Stimulated activated naive CD8-positive, alpha-beta T cell treated with anti-CD3 and anti-CD28 coated beads, Interleukin-15, Interleukin-2, amounts not matched to agents 100 ng/mL and 50 ng/mL, for 24 hours (primary cell): Measurements from ENCODE around the gene TSEN54.

Experiments
- H3K27ac Mint-ChIP-seq: one replicate; pipeline ENCODE4 v1.8.0; 2021; ENCODE audit warnings: mild to moderate bottlenecking, mixed read lengths
- H3K27me3 Mint-ChIP-seq: one replicate; pipeline ENCODE4 v1.8.0; 2021; ENCODE audit warnings: mixed read lengths
- H3K36me3 Mint-ChIP-seq: one replicate; pipeline ENCODE4 v1.8.0; 2021; ENCODE audit warnings: low read depth, mixed read lengths
- H3K4me1 Mint-ChIP-seq: one replicate; pipeline ENCODE4 v1.8.0; 2021; ENCODE audit warnings: low read depth, mixed read lengths
- H3K4me3 Mint-ChIP-seq: one replicate; pipeline ENCODE4 v1.8.0; 2021; ENCODE audit warnings: mild to moderate bottlenecking, mixed read lengths
- H3K9me3 Mint-ChIP-seq: one replicate; pipeline ENCODE4 v1.8.0; 2021; ENCODE audit warnings: mixed read lengths

Gene TSEN54

GRCh38 chr17:75481194-75482068 is 34.9 kb upstream of the TSEN54 start:
- no peak overlapping the region for H3K27ac Mint-ChIP-seq
- peaks cover 4% of the 10 kb centered on the region for H3K36me3 Mint-ChIP-seq
- H3K9me3 Mint-ChIP-seq, result no peaks in the 10 kb centered on the region
- H3K4me1 Mint-ChIP-seq, result peaks cover 2% of the 10 kb centered on the region
- no peak overlapping the region for H3K4me3 Mint-ChIP-seq
- H3K27me3 Mint-ChIP-seq, result no peaks in the 10 kb centered on the region

DNA sequence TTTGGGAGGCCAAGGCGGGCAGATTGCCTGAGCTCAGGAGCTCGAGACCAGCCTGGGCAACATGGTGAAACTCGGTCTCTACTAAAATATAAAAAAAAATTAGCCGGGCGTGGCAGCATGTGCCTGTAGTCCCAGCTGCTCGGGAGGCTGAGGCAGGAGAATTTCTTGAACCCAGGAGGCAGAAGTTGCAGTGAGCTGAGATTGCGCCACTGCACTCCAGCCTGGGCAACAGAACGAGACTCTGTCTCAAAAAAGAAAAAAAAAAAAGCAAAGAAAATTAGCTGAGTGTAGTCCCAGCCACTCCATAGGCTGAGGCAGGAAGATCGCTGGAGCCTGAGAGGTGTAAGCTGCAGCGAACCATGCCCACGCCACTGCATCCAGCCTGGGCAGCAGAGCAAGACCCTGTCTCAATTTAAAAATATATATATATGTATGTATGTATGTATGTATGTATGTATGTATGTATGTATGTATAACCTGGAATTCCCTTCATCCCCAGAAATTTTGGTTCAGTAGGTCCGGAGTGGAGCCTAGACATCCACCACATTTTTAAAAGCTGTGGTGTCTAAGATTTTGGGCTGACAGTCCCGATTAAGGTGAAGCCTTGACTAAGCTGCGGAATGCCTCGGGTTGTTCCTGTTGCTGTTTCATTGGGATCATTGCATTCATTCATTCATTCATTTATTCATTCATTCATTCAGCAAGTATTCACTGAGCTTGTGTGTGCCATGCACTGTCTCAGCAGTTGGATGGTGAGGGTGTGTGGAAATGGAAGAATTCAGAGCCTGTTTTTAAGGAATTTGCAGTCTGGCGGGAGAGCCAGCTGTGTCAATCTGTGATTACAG is 34.0 kb upstream of the TSEN54 start:
- Mint-ChIP-seq H3K27ac (no peak overlapping the region), H3K4me3 (no peak overlapping the region), H3K36me3 (peaks cover 9% of the 10 kb centered on the region), H3K9me3 (no peaks in the 10 kb centered on the region), H3K4me1 (peaks cover 11% of the 10 kb centered on the region), H3K27me3 (no peaks in the 10 kb centered on the region)

DNA sequence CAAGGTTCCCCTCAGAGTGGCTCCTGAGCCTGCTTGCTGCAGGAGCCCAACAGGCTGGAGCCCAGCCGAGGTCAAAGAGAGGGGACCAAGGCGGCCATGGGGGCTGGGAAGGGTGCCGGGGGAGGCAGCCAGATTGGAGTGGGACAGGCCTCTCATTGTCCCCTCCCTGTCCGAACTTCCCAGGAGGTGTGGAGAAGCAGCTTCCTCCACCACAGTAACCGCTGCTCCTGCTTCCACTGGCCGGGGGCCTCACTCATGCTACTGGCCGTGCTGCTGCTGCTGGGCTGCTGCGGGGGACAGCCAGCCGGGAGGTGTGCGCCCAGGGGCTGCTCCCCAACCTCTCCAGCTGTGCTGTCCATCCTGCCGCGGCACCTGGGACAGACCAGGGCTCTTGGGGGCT is 30.6 kb upstream of the TSEN54 start:
- no peaks in the 10 kb centered on the region for H3K27me3 Mint-ChIP-seq
- no peaks in the 10 kb centered on the region for H3K9me3 Mint-ChIP-seq
- peaks cover 9% of the 10 kb centered on the region for H3K36me3 Mint-ChIP-seq
- no peak overlapping the region for H3K27ac Mint-ChIP-seq
- H3K4me3 Mint-ChIP-seq, result no peak overlapping the region
- peaks cover 23% of the 10 kb centered on the region for H3K4me1 Mint-ChIP-seq

GRCh38 chr17:75486151-75486550 is 30.2 kb upstream of the TSEN54 start:
- Mint-ChIP-seq H3K4me1 (peaks cover 23% of the 10 kb centered on the region), H3K4me3 (no peak overlapping the region), H3K27ac (peak overlapping the region; percentile 52), H3K9me3 (no peaks in the 10 kb centered on the region), H3K27me3 (no peaks in the 10 kb centered on the region), H3K36me3 (peaks cover 9% of the 10 kb centered on the region)

DNA sequence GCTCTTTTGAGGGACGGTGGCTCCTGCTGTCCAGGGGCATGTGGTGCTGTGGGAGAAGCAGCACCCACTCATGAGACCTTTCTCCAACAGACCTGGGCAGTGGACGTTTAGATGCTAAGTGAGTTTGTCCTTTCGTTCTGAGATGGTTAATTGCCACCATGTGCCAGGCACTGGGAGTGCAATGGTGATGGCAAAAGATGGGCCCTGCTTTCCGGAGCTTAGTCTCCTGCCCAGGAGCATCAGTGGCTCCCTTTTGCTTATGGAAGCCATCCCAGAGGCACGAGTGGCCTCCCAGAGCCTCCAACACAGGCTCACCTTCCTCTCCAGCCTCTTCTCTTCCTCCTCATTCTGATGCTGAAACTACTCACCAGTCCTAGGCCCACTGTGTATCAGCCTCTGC is 29.4 kb upstream of the TSEN54 start:
- H3K4me1 Mint-ChIP-seq, result peaks cover 23% of the 10 kb centered on the region
- H3K4me3 Mint-ChIP-seq, result no peak overlapping the region
- H3K27ac Mint-ChIP-seq, result peak overlapping the region; percentile 90
- peaks cover 9% of the 10 kb centered on the region for H3K36me3 Mint-ChIP-seq
- H3K27me3 Mint-ChIP-seq, result no peaks in the 10 kb centered on the region
- H3K9me3 Mint-ChIP-seq, result no peaks in the 10 kb centered on the region

- peak overlapping the region; percentile 90 for H3K27ac Mint-ChIP-seq
- no peaks in the 10 kb centered on the region for H3K27me3 Mint-ChIP-seq
- no peaks in the 10 kb centered on the region for H3K9me3 Mint-ChIP-seq
- H3K36me3 Mint-ChIP-seq, result peaks cover 9% of the 10 kb centered on the region
- H3K4me1 Mint-ChIP-seq, result peaks cover 23% of the 10 kb centered on the region
- peak overlapping the region; percentile 30 for H3K4me3 Mint-ChIP-seq
These were observed 28.8 kb upstream of the TSEN54 start for GRCh38 chr17:75487351-75488070.

- H3K4me1 Mint-ChIP-seq, result peaks cover 23% of the 10 kb centered on the region
- no peak overlapping the region for H3K4me3 Mint-ChIP-seq
- no peaks in the 10 kb centered on the region for H3K27me3 Mint-ChIP-seq
- H3K27ac Mint-ChIP-seq, result peak overlapping the region; percentile 58
- H3K9me3 Mint-ChIP-seq, result no peaks in the 10 kb centered on the region
- H3K36me3 Mint-ChIP-seq, result peaks cover 9% of the 10 kb centered on the region
These were observed 27.4 kb upstream of the TSEN54 start for GRCh38 chr17:75488693-75489510.

DNA sequence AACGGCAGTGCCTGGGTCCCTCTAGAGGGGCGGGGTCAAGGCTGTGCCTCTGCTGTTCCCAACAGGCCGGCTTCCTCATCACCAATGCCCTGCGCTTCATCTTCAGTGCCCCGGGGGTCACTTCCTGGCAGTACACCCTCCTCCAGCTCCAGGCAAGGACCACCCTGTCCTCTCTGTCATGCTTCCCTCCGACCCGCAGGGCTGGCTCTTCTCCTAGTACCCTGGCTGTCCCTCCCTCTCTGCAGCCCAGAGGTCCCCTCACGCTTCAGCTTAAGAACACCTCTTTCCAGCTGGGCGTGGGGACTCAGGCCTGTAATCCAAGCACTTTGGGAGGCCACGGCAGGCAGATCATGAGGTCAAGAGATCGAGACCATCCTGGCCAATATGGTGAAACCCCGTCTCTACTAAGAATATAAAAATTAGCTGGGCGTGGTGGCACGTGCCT is 26.8 kb upstream of the TSEN54 start:
- no peak overlapping the region for H3K4me3 Mint-ChIP-seq
- H3K9me3 Mint-ChIP-seq, result no peaks in the 10 kb centered on the region
- peaks cover 12% of the 10 kb centered on the region for H3K36me3 Mint-ChIP-seq
- no peaks in the 10 kb centered on the region for H3K27me3 Mint-ChIP-seq
- H3K4me1 Mint-ChIP-seq, result peaks cover 23% of the 10 kb centered on the region
- H3K27ac Mint-ChIP-seq, result no peak overlapping the region

DNA sequence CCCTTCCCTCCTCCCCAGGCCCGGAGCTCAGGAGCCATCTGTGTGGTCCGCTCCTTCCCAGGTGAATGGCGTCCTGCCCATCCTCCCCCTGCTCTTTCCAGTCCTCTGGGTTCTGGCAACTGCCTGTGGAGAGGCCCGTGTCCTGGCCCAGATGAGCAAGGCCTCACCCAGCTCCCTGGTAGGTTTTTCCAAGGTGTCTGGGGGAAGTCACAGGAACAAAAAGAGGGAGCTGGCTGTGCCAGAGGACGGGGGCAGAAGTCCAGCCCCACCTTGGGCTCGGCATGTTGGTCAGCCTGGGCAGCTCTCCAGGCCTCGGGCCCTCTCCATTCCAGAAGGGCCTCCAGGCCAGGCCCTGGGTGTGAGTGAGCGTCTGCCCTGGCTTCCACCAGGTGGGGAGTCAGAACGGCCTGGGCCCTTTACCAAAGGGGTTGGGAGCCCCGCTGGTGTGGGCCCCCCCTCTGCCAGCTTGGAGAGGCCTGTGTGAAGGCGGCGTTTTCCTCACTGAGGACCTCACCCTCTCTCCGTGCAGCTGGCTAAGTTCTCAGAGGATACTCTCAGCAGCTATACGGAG is 26.1 kb upstream of the TSEN54 start:
- H3K9me3 Mint-ChIP-seq, result no peaks in the 10 kb centered on the region
- H3K4me1 Mint-ChIP-seq, result peaks cover 23% of the 10 kb centered on the region
- no peak overlapping the region for H3K27ac Mint-ChIP-seq
- H3K36me3 Mint-ChIP-seq, result peaks cover 12% of the 10 kb centered on the region
- H3K4me3 Mint-ChIP-seq, result no peak overlapping the region
- H3K27me3 Mint-ChIP-seq, result no peaks in the 10 kb centered on the region

DNA sequence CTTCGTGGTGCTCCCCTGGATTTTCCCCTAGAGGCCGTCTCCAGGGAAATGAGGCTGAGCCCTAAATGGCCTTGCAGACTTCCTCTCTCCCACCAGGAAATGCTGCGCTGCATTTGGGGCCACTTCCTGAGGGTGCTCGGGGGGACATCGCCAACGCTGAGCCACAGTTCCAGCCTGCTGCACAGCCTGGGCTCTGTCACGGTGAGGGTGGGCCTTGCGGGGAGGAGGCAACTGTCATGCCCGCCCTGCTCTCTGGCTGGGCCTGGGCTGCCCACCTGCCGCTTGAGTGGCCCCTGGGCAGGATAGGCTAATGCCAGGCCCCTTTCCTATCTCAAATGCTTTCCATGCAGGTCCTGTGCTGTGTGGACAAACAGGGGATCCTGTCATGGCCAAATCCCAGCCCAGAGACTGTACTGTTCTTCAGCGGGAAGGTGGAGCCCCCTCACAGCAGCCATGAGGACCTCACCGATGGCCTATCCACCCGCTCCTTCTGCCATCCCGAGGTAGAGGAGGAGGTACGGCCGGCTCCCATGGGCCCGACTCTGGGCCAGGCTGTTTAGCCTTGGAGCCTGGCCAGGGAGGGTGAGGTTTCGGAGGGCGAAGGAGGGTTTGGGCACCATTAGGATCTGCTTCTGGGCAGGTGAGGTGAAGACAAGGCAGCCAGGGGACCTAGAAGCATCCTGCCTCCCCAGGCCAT is 25.2 kb upstream of the TSEN54 start:
- H3K27ac Mint-ChIP-seq, result no peak overlapping the region
- H3K4me3 Mint-ChIP-seq, result no peak overlapping the region
- H3K9me3 Mint-ChIP-seq, result no peaks in the 10 kb centered on the region
- no peaks in the 10 kb centered on the region for H3K27me3 Mint-ChIP-seq
- peaks cover 16% of the 10 kb centered on the region for H3K36me3 Mint-ChIP-seq
- peaks cover 23% of the 10 kb centered on the region for H3K4me1 Mint-ChIP-seq

- no peaks in the 10 kb centered on the region for H3K9me3 Mint-ChIP-seq
- no peaks in the 10 kb centered on the region for H3K27me3 Mint-ChIP-seq
- peaks cover 18% of the 10 kb centered on the region for H3K4me1 Mint-ChIP-seq
- no peak overlapping the region for H3K27ac Mint-ChIP-seq
- H3K4me3 Mint-ChIP-seq, result no peak overlapping the region
- peaks cover 11% of the 10 kb centered on the region for H3K36me3 Mint-ChIP-seq
These were observed 24.6 kb upstream of the TSEN54 start for GRCh38 chr17:75491680-75492079.

DNA sequence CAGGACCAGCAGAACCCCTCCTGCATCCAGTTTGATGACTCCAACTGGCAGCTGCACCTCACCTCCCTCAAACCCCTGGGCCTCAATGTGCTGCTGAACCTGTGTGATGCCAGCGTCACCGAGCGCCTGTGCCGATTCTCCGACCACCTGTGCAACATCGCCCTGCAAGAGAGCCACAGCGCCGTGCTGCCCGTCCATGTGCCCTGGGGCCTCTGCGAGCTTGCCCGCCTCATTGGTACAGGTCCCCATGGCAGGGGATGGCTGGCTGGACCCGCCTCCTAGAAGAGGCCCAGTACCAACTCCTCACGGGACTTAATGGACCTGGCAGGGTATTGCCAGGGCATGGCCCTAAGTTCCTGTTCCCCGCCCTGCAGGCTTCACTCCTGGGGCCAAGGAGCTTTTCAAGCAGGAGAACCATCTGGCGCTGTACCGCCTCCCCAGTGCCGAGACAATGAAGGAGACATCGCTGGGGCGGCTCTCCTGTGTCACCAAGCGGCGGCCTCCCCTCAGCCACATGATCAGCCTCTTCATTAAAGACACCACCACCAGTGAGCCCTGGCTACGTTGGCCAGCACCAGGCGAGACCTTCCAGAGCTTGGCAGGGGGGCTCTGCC is 23.7 kb upstream of the TSEN54 start:
- no peak overlapping the region for H3K27ac Mint-ChIP-seq
- no peaks in the 10 kb centered on the region for H3K9me3 Mint-ChIP-seq
- peaks cover 9% of the 10 kb centered on the region for H3K4me1 Mint-ChIP-seq
- no peak overlapping the region for H3K4me3 Mint-ChIP-seq
- no peaks in the 10 kb centered on the region for H3K27me3 Mint-ChIP-seq
- H3K36me3 Mint-ChIP-seq, result peaks cover 11% of the 10 kb centered on the region

DNA sequence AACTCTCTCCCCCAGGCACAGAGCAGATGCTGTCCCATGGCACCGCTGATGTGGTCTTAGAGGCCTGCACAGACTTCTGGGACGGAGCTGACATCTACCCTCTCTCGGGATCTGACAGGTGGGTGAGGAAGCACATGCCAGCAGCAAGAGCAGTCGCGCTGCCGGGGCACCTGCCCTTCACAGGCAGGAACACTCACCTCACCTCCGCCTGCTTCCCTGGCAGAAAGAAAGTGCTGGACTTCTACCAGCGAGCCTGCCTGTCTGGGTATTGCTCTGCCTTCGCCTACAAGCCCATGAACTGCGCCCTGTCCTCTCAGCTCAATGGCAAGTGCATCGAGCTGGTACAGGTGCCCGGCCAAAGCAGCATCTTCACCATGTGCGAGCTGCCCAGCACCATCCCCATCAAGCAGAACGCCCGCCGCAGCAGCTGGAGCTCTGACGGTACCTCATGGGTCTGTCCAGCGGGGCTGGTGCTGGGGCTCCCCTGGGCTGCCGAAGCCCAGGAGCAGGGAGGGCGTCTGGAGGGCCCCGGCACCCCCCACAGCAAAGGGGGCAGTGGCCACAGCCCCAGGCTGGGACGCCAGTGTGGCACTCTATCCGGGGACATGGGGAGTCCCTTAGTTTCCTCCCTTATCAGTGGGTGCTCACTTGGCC is 22.7 kb upstream of the TSEN54 start:
- no peaks in the 10 kb centered on the region for H3K9me3 Mint-ChIP-seq
- no peak overlapping the region for H3K27ac Mint-ChIP-seq
- no peaks in the 10 kb centered on the region for H3K27me3 Mint-ChIP-seq
- peaks cover 11% of the 10 kb centered on the region for H3K36me3 Mint-ChIP-seq
- H3K4me3 Mint-ChIP-seq, result no peak overlapping the region
- no peaks in the 10 kb centered on the region for H3K4me1 Mint-ChIP-seq
